ENCODE measurements around the gene AQP12A.
"Not testable (repeated sequence)": the region's sequence is repeated elsewhere in the genome, so short reads cannot be mapped to it uniquely, and the experiment has no call there.

Gene AQP12A

GRCh38 chr2:240670950-240671349 lies 20.7 kb upstream of the AQP12A start:
- no peak overlapping the region for H4K8ac ChIP-seq (ENCODE audit: low read depth, low read length)
- H2BK15ac ChIP-seq (ENCODE audit: low read length), result no peak overlapping the region
- H2BK120ac ChIP-seq (ENCODE audit: low read depth, low read length), result no peak overlapping the region
- H3K18ac ChIP-seq (ENCODE audit: low read length), result no peak overlapping the region
- no peak overlapping the region for H3K9ac ChIP-seq (ENCODE audit: low read depth, low read length, poor library complexity)
- H2BK5ac ChIP-seq (ENCODE audit: low read length), result no peak overlapping the region
- H2AFZ ChIP-seq (ENCODE audit: low read length), result no peak overlapping the region
- H3K4me3 ChIP-seq (ENCODE audit: low read length in 2 of 2), result no peak overlapping the region
- H2BK12ac ChIP-seq (ENCODE audit: low read length), result no peak overlapping the region
- DNase-seq (ENCODE audit: low spot score), result no peak
- no peak overlapping the region for H3K4me2 ChIP-seq (ENCODE audit: insufficient read depth, low read length, poor library complexity, severe bottlenecking)
- H4K91ac ChIP-seq (ENCODE audit: low read depth, low read length, poor library complexity), result no peak overlapping the region
- no peaks in the 10 kb centered on the region for H3K79me1 ChIP-seq (ENCODE audit: low read depth, low read length)
- H3K4ac ChIP-seq (ENCODE audit: low read length), result no peak overlapping the region
- no peaks in the 10 kb centered on the region for H3K4me1 ChIP-seq (ENCODE audit: control insufficient read depth in 2 of 2, insufficient read depth in 1 of 2, low read depth in 1 of 2, low read length in 2 of 2)
- no peak overlapping the region for H3K27ac ChIP-seq (replicated peaks; ENCODE audit: low read length)
- WGBS, 2 donors (ENCODE audit: extremely low coverage in 2 of 2, insufficient read length in 2 of 2, insufficient replicate concordance in 1 of 2), result no CpG with 5 or more reads among the region's 4 CpGs
- H3K23ac ChIP-seq (ENCODE audit: low read depth, low read length, poor library complexity), result no peak overlapping the region
- H3K14ac ChIP-seq (ENCODE audit: low read length), result no peak overlapping the region
- H3K9me3 ChIP-seq (replicated peaks in 1 of 2; ENCODE audit: control insufficient read depth in 2 of 2, insufficient read depth in 1 of 2, low read depth in 1 of 2, low read length in 2 of 2), result no peaks in the 10 kb centered on the region
- peaks cover 0 to 15% (median 0%) of the 10 kb centered on the region in 3 experiments for H3K27me3 ChIP-seq (ENCODE audit: control insufficient read depth in 3 of 3, insufficient read depth in 3 of 3, low read depth in 1 of 3, low read length in 3 of 3)
- no peak overlapping the region for H2AK5ac ChIP-seq (ENCODE audit: low read depth, low read length)
- H3K36me3 ChIP-seq (replicated peaks in 1 of 2; ENCODE audit: control insufficient read depth in 2 of 2, insufficient read depth in 2 of 2, low read length in 2 of 2), result no peaks in the 10 kb centered on the region

DNA sequence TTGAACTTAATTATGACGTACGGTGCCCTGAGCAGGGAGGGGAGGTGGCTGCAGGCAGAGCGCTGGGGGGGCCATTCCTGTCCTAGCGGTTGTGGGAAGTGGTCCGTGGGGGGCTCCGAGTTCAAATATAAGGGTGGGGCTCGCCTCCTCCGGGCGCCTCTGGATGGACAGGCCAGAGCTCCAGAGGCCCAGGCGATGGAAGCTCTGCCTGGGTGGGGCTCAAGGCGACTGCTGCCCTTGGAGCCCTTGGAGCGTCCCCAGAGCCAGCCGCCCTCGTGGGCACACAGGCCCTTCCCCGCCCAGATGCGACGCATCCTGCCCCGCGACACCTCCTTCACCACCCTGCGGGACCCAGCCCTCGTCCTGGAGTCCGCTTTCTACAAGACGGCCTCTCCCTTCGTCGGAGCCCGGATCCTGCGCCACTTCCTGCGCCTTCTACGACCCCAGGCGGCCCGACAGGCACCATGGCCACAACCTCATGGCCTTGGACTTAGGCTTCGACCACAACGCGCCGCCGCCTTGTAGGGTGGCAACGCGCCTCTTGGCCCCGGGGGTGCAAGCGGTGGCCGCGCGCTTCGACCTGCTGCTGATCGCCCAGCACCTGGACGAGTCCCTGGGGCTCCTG lies 19.5 kb upstream of the AQP12A start:
- Histone ChIP-seq H2BK15ac (ENCODE audit: low read length) (no peak overlapping the region), H3K36me3 (replicated peaks in 1 of 2; ENCODE audit: control insufficient read depth in 2 of 2, insufficient read depth in 2 of 2, low read length in 2 of 2) (no peaks in the 10 kb centered on the region), H2BK12ac (ENCODE audit: low read length) (no peak overlapping the region), H4K8ac (ENCODE audit: low read depth, low read length) (no peak overlapping the region), H3K79me1 (ENCODE audit: low read depth, low read length) (no peaks in the 10 kb centered on the region), H3K27me3 (ENCODE audit: control insufficient read depth in 3 of 3, insufficient read depth in 3 of 3, low read depth in 1 of 3, low read length in 3 of 3) (peaks cover 0 to 15% (median 0%) of the 10 kb centered on the region in 3 experiments), H3K18ac (ENCODE audit: low read length) (peak overlapping the region; percentile 48), H3K23ac (ENCODE audit: low read depth, low read length, poor library complexity) (peak overlapping the region; percentile 80), H3K14ac (ENCODE audit: low read length) (peak overlapping the region; percentile 94), H3K4ac (ENCODE audit: low read length) (no peak overlapping the region), H2BK5ac (ENCODE audit: low read length) (no peak overlapping the region), H3K4me3 (ENCODE audit: low read length in 2 of 2) (no peak overlapping the region), H3K9ac (ENCODE audit: low read depth, low read length, poor library complexity) (no peak overlapping the region), H4K91ac (ENCODE audit: low read depth, low read length, poor library complexity) (no peak overlapping the region), H2AK5ac (ENCODE audit: low read depth, low read length) (no peak overlapping the region), H2BK120ac (ENCODE audit: low read depth, low read length) (no peak overlapping the region), H3K4me1 (ENCODE audit: control insufficient read depth in 2 of 2, insufficient read depth in 1 of 2, low read depth in 1 of 2, low read length in 2 of 2) (no peaks in the 10 kb centered on the region), H3K4me2 (ENCODE audit: insufficient read depth, low read length, poor library complexity, severe bottlenecking) (no peak overlapping the region), H2AFZ (ENCODE audit: low read length) (no peak overlapping the region), H3K9me3 (replicated peaks in 1 of 2; ENCODE audit: control insufficient read depth in 2 of 2, insufficient read depth in 1 of 2, low read depth in 1 of 2, low read length in 2 of 2) (no peaks in the 10 kb centered on the region), H3K27ac (replicated peaks; ENCODE audit: low read length) (no peak overlapping the region)
- WGBS, 2 donors (ENCODE audit: extremely low coverage in 2 of 2, insufficient read length in 2 of 2, insufficient replicate concordance in 1 of 2), result no CpG with 5 or more reads among the region's 46 CpGs
- no peak for DNase-seq (ENCODE audit: low spot score)

- no peak overlapping the region for H2BK120ac ChIP-seq (ENCODE audit: low read depth, low read length)
- no peaks in the 10 kb centered on the region for H3K9me3 ChIP-seq (replicated peaks in 1 of 2; ENCODE audit: control insufficient read depth in 2 of 2, insufficient read depth in 1 of 2, low read depth in 1 of 2, low read length in 2 of 2)
- no peak overlapping the region for H2BK5ac ChIP-seq (ENCODE audit: low read length)
- peak overlapping the region; percentile 48 for H3K18ac ChIP-seq (ENCODE audit: low read length)
- no peak overlapping the region for H3K4ac ChIP-seq (ENCODE audit: low read length)
- H2AFZ ChIP-seq (ENCODE audit: low read length), result no peak overlapping the region
- H3K14ac ChIP-seq (ENCODE audit: low read length), result no peak overlapping the region
- peak overlapping the region; percentile 21 for H3K9ac ChIP-seq (ENCODE audit: low read depth, low read length, poor library complexity)
- peak overlapping the region; percentile 31 for H3K23ac ChIP-seq (ENCODE audit: low read depth, low read length, poor library complexity)
- no peak overlapping the region for H3K27ac ChIP-seq (replicated peaks; ENCODE audit: low read length)
- H2BK15ac ChIP-seq (ENCODE audit: low read length), result no peak overlapping the region
- no peak overlapping the region for H2AK5ac ChIP-seq (ENCODE audit: low read depth, low read length)
- H4K8ac ChIP-seq (ENCODE audit: low read depth, low read length), result no peak overlapping the region
- DNase-seq (ENCODE audit: low spot score), result no peak
- H3K79me1 ChIP-seq (ENCODE audit: low read depth, low read length), result no peaks in the 10 kb centered on the region
- peaks cover 0 to 15% (median 0%) of the 10 kb centered on the region in 3 experiments for H3K27me3 ChIP-seq (ENCODE audit: control insufficient read depth in 3 of 3, insufficient read depth in 3 of 3, low read depth in 1 of 3, low read length in 3 of 3)
- WGBS, 2 donors (ENCODE audit: extremely low coverage in 2 of 2, insufficient read length in 2 of 2, insufficient replicate concordance in 1 of 2), result no CpG with 5 or more reads among the region's 55 CpGs
- H3K4me2 ChIP-seq (ENCODE audit: insufficient read depth, low read length, poor library complexity, severe bottlenecking), result no peak overlapping the region
- no peak overlapping the region for H3K4me3 ChIP-seq (ENCODE audit: low read length in 2 of 2)
- no peaks in the 10 kb centered on the region for H3K4me1 ChIP-seq (ENCODE audit: control insufficient read depth in 2 of 2, insufficient read depth in 1 of 2, low read depth in 1 of 2, low read length in 2 of 2)
- no peaks in the 10 kb centered on the region for H3K36me3 ChIP-seq (replicated peaks in 1 of 2; ENCODE audit: control insufficient read depth in 2 of 2, insufficient read depth in 2 of 2, low read length in 2 of 2)
- no peak overlapping the region for H2BK12ac ChIP-seq (ENCODE audit: low read length)
- no peak overlapping the region for H4K91ac ChIP-seq (ENCODE audit: low read depth, low read length, poor library complexity)
These were observed 18.9 kb upstream of the AQP12A start for GRCh38 chr2:240672701-240673190.

- H2BK12ac ChIP-seq (ENCODE audit: low read length); H3K79me1 ChIP-seq (ENCODE audit: low read depth, low read length); H2BK120ac ChIP-seq (ENCODE audit: low read depth, low read length); H3K9me3 ChIP-seq (replicated peaks in 1 of 2; ENCODE audit: control insufficient read depth in 2 of 2, insufficient read depth in 1 of 2, low read depth in 1 of 2, low read length in 2 of 2); H3K27ac ChIP-seq (replicated peaks; ENCODE audit: low read length); H3K4ac ChIP-seq (ENCODE audit: low read length); H3K14ac ChIP-seq (ENCODE audit: low read length); H3K4me3 ChIP-seq (ENCODE audit: low read length in 2 of 2); H3K4me2 ChIP-seq (ENCODE audit: insufficient read depth, low read length, poor library complexity, severe bottlenecking); H2BK5ac ChIP-seq (ENCODE audit: low read length); H2AK5ac ChIP-seq (ENCODE audit: low read depth, low read length); H4K8ac ChIP-seq (ENCODE audit: low read depth, low read length); H2BK15ac ChIP-seq (ENCODE audit: low read length); H3K23ac ChIP-seq (ENCODE audit: low read depth, low read length, poor library complexity); H3K9ac ChIP-seq (ENCODE audit: low read depth, low read length, poor library complexity); H4K91ac ChIP-seq (ENCODE audit: low read depth, low read length, poor library complexity); H3K4me1 ChIP-seq (ENCODE audit: control insufficient read depth in 2 of 2, insufficient read depth in 1 of 2, low read depth in 1 of 2, low read length in 2 of 2); H3K18ac ChIP-seq (ENCODE audit: low read length); DNase-seq (ENCODE audit: low spot score); H3K36me3 ChIP-seq (replicated peaks in 1 of 2; ENCODE audit: control insufficient read depth in 2 of 2, insufficient read depth in 2 of 2, low read length in 2 of 2): not testable (repeated sequence)
- H3K27me3 ChIP-seq (ENCODE audit: control insufficient read depth in 3 of 3, insufficient read depth in 3 of 3, low read depth in 1 of 3, low read length in 3 of 3), result peaks cover 0 to 14% (median 0%) of the 10 kb centered on the region in 3 experiments
- H2AFZ ChIP-seq (ENCODE audit: low read length), result peak overlapping the region; percentile 45
- no CpG with 5 or more reads among the region's 16 CpGs for WGBS, 2 donors (ENCODE audit: extremely low coverage in 2 of 2, insufficient read length in 2 of 2, insufficient replicate concordance in 1 of 2)
These were observed 17.0 kb upstream of the AQP12A start for GRCh38 chr2:240674461-240675184.
